ENCODE measurements around the gene ZNF343.
A peak's percentile ranks its signal among the peaks of the same experiment; 100 is the strongest.

The ZNF343 gene

GRCh38 chr20:2508631-2509467 lies at the start of gene ZNF343:
TSS of gene ZNF343 (minus strand) at chr20:2508915. CDS start at chr20:2493895, 15,020 bp downstream.
- no peak for TF ChIP-seq CTCF (conservative IDR thresholded peaks at IDR 0.05)
- TF ChIP-seq ZFX (IDR thresholded peaks at IDR 0.05), result peak; percentile 76
- peak within 1 kb of the TSS; percentile 70 for H3K27ac ChIP-seq

GRCh38 chr20:2557873-2558580 lies 49.3 kb upstream of the ZNF343 start:
- TF ChIP-seq CTCF (conservative IDR thresholded peaks at IDR 0.05) (no peak), ZFX (IDR thresholded peaks at IDR 0.05) (no peak)

GRCh38 chr20:2545594-2545993 lies 36.9 kb upstream of the ZNF343 start:
- no peak overlapping the region for H3K27ac ChIP-seq
- no peak for TF ChIP-seq ZFX (IDR thresholded peaks at IDR 0.05)
- TF ChIP-seq CTCF (conservative IDR thresholded peaks at IDR 0.05), result no peak

More at GRCh38 chr20:2557873-2558580, 49.3 kb upstream of the ZNF343 start:
- H3K27ac ChIP-seq, result no peak overlapping the region

GRCh38 chr20:2544211-2544610 lies 35.5 kb upstream of the ZNF343 start:
- H3K27ac ChIP-seq, result no peak overlapping the region
- TF ChIP-seq ZFX (IDR thresholded peaks at IDR 0.05) (no peak), CTCF (conservative IDR thresholded peaks at IDR 0.05) (no peak)

- no peak overlapping the region for H3K27ac ChIP-seq
- no peak for TF ChIP-seq ZFX (IDR thresholded peaks at IDR 0.05)
- TF ChIP-seq CTCF (conservative IDR thresholded peaks at IDR 0.05), result no peak
Observed at GRCh38 chr20:2542361-2542760, 33.6 kb upstream of the ZNF343 start.

- TF ChIP-seq CTCF (conservative IDR thresholded peaks at IDR 0.05) (no peak), ZFX (IDR thresholded peaks at IDR 0.05) (no peak)
- H3K27ac ChIP-seq, result no peak overlapping the region
Observed at GRCh38 chr20:2541940-2542339, 33.2 kb upstream of the ZNF343 start.
